BE2C (cell line): ENCODE data around the gene NCAM2. TPM values are rescaled to one million over a fixed set of nuclear protein-coding genes. Genes with fewer than 3 reads are reported as not detected.

Experiments used
- DNase-seq: peaks from one replicate; pipeline ENCODE4 v3.0.0-alpha.2; 2020
- H3K27me3 ChIP-seq: fragments of 250-450 bp; sonication (Bioruptor Pico); 2 replicates; pipeline ENCODE4 v1.5.1; 2020; ENCODE audit warnings: mild to moderate bottlenecking
- H3K36me3 ChIP-seq: fragments of 250-450 bp; sonication (Bioruptor Pico); 2 replicates; pipeline ENCODE4 v1.5.1; 2020; ENCODE audit warnings: mild to moderate bottlenecking
- H3K4me1 ChIP-seq: fragments of 250-450 bp; sonication (Bioruptor Pico); 2 replicates; pipeline ENCODE4 v1.5.1; 2020
- H3K4me3 ChIP-seq: 2 replicates; pipeline ENCODE4 v1.5.1; 2011; ENCODE audit warnings: low read depth, low read length
- H3K9me3 ChIP-seq: fragments of 250-450 bp; sonication (Bioruptor Pico); 2 replicates; pipeline ENCODE4 v1.5.1; 2020
- CTCF ChIP-seq: IDR thresholded peaks from 2 replicates; pipeline ENCODE4 v1.5.1; 2012; ENCODE audit warnings: mild to moderate bottlenecking, low read depth, low read length
- polyA plus RNA-seq: library from polyadenylated mRNA; unstranded; fragments of >200 nt; gene quantifications from one replicate; pipeline ENCODE4 v1.2.1, GENCODE V29; 2012; ENCODE audit warnings: low read depth, missing spikeins; ENCODE audit not compliant: insufficient read length, insufficient read depth

Gene NCAM2
- polyA plus RNA-seq: 12.2 TPM

GRCh38 chr21:20997636-20998455 is at the start of gene NCAM2:
Gene NCAM2 (plus strand): TSS chr21:20998409.
- TF ChIP-seq CTCF: no peak
- no peaks in the 10 kb centered on the region for H3K9me3 ChIP-seq
- DNase-seq: peak; percentile 90
- peak within 1 kb of the TSS; percentile 86 for H3K4me3 ChIP-seq
- no peaks in the 10 kb centered on the region for H3K36me3 ChIP-seq
- H3K4me1 ChIP-seq: peaks cover 3% of the 10 kb centered on the region; the same call in 1 of the 2 replicates
- no peaks in the 10 kb centered on the region for H3K27me3 ChIP-seq

- Histone ChIP-seq H3K36me3 (no peaks in the 10 kb centered on the region), H3K4me1 (peaks cover 16% of the 10 kb centered on the region), H3K27me3 (no peaks in the 10 kb centered on the region), H3K4me3 (no peak overlapping the region), H3K9me3 (no peaks in the 10 kb centered on the region)
- TF ChIP-seq CTCF: no peak
- no peak for DNase-seq
These were observed 48.3 kb upstream of the NCAM2 start for GRCh38 chr21:20949884-20950283.

GRCh38 chr21:20965816-20966215 is 32.4 kb upstream of the NCAM2 start:
- Histone ChIP-seq H3K27me3 (no peaks in the 10 kb centered on the region), H3K36me3 (no peaks in the 10 kb centered on the region), H3K4me3 (no peak overlapping the region), H3K9me3 (no peaks in the 10 kb centered on the region), H3K4me1 (no peaks in the 10 kb centered on the region)
- no peak for DNase-seq
- TF ChIP-seq CTCF: no peak

GRCh38 chr21:20968391-20968790 is 29.8 kb upstream of the NCAM2 start:
- TF ChIP-seq CTCF: no peak
- Histone ChIP-seq H3K36me3 (no peaks in the 10 kb centered on the region), H3K27me3 (no peaks in the 10 kb centered on the region), H3K4me1 (no peaks in the 10 kb centered on the region), H3K9me3 (no peaks in the 10 kb centered on the region), H3K4me3 (no peak overlapping the region)
- no peak for DNase-seq

GRCh38 chr21:20970691-20971090 is 27.5 kb upstream of the NCAM2 start:
- no peak overlapping the region for H3K4me3 ChIP-seq
- H3K36me3 ChIP-seq: no peaks in the 10 kb centered on the region
- no peak for TF ChIP-seq CTCF
- no peak for DNase-seq
- H3K4me1 ChIP-seq: no peaks in the 10 kb centered on the region
- H3K9me3 ChIP-seq: no peaks in the 10 kb centered on the region
- H3K27me3 ChIP-seq: no peaks in the 10 kb centered on the region

- Histone ChIP-seq H3K4me3 (no peak overlapping the region), H3K36me3 (no peaks in the 10 kb centered on the region), H3K27me3 (no peaks in the 10 kb centered on the region), H3K9me3 (no peaks in the 10 kb centered on the region), H3K4me1 (no peaks in the 10 kb centered on the region)
- peak; percentile 79 for TF ChIP-seq CTCF
- DNase-seq: peak; percentile 74
These were observed 26.8 kb upstream of the NCAM2 start for GRCh38 chr21:20971296-20971921.
